ENCODE measurements around the gene JPT2.
"Not testable (repeated sequence)": the region's sequence is repeated elsewhere in the genome, so short reads cannot be mapped to it uniquely, and the experiment has no call there.

DNA sequence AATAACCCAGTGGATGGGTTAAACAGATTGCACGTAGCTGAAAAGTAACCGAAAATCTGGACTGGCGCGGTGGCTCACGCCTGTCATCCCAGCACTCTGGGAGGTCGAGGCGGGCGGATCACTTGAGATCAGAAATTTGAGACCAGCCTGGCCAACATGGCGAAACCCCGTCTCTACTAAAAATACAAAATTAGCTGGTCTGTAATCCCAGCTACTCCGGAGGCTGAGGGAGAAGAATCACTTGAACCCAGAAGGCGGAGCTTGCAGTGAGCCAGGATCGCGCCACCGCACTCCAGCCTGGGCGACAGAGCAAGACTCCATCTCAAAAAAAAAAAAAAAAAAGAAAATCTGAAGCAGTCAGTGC lies 27.2 kb downstream of the JPT2 start:
- TF ChIP-seq, protein P1, sequence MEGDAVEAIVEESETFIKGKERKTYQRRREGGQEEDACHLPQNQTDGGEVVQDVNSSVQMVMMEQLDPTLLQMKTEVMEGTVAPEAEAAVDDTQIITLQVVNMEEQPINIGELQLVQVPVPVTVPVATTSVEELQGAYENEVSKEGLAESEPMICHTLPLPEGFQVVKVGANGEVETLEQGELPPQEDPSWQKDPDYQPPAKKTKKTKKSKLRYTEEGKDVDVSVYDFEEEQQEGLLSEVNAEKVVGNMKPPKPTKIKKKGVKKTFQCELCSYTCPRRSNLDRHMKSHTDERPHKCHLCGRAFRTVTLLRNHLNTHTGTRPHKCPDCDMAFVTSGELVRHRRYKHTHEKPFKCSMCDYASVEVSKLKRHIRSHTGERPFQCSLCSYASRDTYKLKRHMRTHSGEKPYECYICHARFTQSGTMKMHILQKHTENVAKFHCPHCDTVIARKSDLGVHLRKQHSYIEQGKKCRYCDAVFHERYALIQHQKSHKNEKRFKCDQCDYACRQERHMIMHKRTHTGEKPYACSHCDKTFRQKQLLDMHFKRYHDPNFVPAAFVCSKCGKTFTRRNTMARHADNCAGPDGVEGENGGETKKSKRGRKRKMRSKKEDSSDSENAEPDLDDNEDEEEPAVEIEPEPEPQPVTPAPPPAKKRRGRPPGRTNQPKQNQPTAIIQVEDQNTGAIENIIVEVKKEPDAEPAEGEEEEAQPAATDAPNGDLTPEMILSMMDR (IDR thresholded peaks at IDR 0.05; ENCODE audit: poor library complexity) = not testable (repeated sequence)
- not testable (repeated sequence) for TF ChIP-seq EZH2 (IDR thresholded peaks at IDR 0.05; ENCODE audit: borderline replicate concordance); EZH2phosphoT487 (IDR thresholded peaks at IDR 0.05; ENCODE audit: low read depth, severe bottlenecking, unreplicated experiment)

Data from hepatocyte (in vitro differentiated cells).